Measurements from ENCODE around the gene BAHD1. TPM values are rescaled to one million over a fixed set of nuclear protein-coding genes. Genes with fewer than 3 reads are reported as not detected.

Gene BAHD1
- total and polyA plus RNA-seq, 9 donors, result 14.8 to 67.3 (median 40.1) TPM

DNA sequence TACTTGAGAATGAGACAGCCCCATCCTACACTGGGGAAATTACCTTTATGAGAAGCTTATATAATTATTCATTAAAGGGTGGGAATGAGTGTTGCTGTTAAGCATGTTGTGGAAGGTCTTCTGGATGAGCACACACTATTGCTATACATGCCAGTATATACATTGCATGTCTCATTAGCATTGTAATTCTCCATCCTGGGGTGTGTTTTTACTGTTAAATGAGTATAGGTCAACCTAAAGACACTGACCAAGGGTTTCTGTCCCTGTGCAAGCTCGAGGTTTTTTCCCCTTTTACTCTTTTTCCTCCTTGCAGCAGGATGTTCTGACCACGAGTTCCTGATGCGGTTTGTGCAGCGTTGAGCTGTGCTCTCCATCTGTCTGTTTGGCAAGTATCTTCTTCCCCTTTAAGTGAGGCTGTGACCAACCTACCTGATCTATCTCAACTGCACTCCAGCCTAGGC, 42.3 kb upstream of the BAHD1 start:
- H3K4me3 ChIP-seq, result no peak overlapping the region
- no peak overlapping the region for H3K27ac ChIP-seq
- intact Hi-C loops (cut with DNase I), result no loop called here
- TF ChIP-seq, protein P1, sequence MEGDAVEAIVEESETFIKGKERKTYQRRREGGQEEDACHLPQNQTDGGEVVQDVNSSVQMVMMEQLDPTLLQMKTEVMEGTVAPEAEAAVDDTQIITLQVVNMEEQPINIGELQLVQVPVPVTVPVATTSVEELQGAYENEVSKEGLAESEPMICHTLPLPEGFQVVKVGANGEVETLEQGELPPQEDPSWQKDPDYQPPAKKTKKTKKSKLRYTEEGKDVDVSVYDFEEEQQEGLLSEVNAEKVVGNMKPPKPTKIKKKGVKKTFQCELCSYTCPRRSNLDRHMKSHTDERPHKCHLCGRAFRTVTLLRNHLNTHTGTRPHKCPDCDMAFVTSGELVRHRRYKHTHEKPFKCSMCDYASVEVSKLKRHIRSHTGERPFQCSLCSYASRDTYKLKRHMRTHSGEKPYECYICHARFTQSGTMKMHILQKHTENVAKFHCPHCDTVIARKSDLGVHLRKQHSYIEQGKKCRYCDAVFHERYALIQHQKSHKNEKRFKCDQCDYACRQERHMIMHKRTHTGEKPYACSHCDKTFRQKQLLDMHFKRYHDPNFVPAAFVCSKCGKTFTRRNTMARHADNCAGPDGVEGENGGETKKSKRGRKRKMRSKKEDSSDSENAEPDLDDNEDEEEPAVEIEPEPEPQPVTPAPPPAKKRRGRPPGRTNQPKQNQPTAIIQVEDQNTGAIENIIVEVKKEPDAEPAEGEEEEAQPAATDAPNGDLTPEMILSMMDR (IDR thresholded peaks at IDR 0.05), result no peak
- TF ChIP-seq POLR2A (IDR thresholded peaks at IDR 0.05), result no peak
- TF ChIP-seq EP300 (IDR thresholded peaks at IDR 0.05), result no peak
- H3K27me3 ChIP-seq, result no peaks in the 10 kb centered on the region
- WGBS, 3 donors, result 70 to 79% (median 78%) methylated on average over 4 of the region's 4 CpGs
- DNase-seq, result no peak
- no peaks in the 10 kb centered on the region for H3K4me1 ChIP-seq (ENCODE audit: insufficient read depth)
- no peaks in the 10 kb centered on the region for H3K9me3 ChIP-seq
- no peaks in the 10 kb centered on the region for H3K36me3 ChIP-seq

DNA sequence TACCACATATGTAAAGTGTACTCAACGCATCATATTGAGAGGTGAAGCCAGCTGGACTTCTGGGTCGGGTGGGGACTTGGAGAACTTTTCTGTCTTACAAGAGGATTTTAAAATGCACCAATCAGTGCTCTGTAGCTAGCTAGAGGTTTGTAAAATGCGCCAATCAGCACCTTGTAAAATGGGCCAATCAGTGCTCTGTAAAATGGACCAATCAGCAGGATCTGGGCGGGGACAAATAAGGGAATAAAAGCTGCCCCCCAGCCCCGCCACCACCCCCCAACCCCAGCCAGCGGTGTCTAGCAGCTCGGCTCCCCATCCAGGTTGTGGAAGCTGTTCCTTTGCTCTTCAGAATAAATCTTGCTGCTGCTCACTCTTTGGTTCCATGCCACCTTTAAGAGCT, 41.4 kb upstream of the BAHD1 start:
- Histone ChIP-seq H3K27ac (no peak overlapping the region), H3K4me1 (ENCODE audit: insufficient read depth) (no peaks in the 10 kb centered on the region), H3K4me3 (no peak overlapping the region), H3K27me3 (no peaks in the 10 kb centered on the region), H3K9me3 (no peaks in the 10 kb centered on the region), H3K36me3 (no peaks in the 10 kb centered on the region)
- no peak for TF ChIP-seq POLR2A (IDR thresholded peaks at IDR 0.05)
- no peak for TF ChIP-seq EP300 (IDR thresholded peaks at IDR 0.05)
- TF ChIP-seq, protein P1 (IDR thresholded peaks at IDR 0.05), result no peak
- WGBS, 3 donors, result 77 to 91% (median 82%) methylated on average over 7 of the region's 7 CpGs
- intact Hi-C loops (cut with DNase I), result no loop called here
- DNase-seq, result no peak

DNA sequence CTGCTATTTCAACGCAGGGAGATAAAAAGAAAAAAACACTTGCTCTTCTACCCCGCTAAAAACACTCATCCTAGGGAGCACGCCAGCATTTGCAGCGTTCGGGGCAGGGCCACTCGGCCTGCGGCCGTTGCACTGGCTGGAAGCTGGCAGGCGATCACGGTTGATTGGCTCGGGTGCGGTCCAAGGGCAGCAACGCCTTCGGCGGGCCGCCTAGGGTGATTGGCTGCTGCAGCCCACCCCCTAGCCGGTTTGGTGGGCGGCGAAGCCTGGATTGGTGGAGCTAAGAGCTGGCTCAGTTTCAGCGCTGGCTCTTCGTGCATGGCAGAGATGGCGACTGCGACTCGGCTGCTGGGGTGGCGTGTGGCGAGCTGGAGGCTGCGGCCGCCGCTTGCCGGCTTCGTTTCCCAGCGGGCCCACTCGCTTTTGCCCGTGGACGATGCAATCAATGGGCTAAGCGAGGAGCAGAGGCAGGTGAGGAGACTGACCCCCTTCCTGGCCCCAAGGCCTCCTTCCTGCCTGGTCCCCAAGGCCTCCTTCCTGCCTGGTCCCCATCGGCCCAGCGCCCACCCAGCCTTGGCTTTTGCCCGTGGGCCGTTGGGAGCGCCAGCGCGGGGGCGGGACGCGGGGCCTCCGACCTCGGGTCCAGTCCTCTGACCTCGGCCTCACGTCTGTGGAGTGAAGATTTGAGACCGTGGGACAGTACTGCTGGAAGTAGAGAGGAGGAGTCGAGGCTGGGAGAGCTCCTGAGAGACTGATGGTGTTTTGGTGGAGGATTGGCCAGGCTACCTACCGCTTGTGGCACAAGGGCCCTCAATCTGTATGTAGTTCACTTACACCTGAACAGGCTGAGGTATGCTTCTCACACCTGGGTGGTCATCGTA, 35.0 kb upstream of the BAHD1 start, which contains the start of gene IVD:
TSS of gene IVD (plus strand) at position 295 of the 881 bp plus-strand sequence. CDS start at position 328, 33 bp downstream.
- peak; percentile 95 to 97 (median 96) for DNase-seq
- Histone ChIP-seq H3K36me3 (no peaks in the 10 kb centered on the region), H3K9me3 (no peaks in the 10 kb centered on the region), H3K4me1 (ENCODE audit: insufficient read depth) (peaks cover 4% of the 10 kb centered on the region), H3K4me3 (peak within 1 kb of the TSS; percentile 81), H3K27ac (peak within 1 kb of the TSS; percentile 47 to 83), H3K27me3 (no peaks in the 10 kb centered on the region)
- 1% methylated on average over 53 to 54 of the region's 54 CpGs for WGBS, 3 donors
- intact Hi-C loops (cut with DNase I), result no loop called here
- TF ChIP-seq EP300 (IDR thresholded peaks at IDR 0.05), result no peak
- peak; percentile 75 for TF ChIP-seq POLR2A (IDR thresholded peaks at IDR 0.05)
- TF ChIP-seq, protein P1 (IDR thresholded peaks at IDR 0.05), result no peak

DNA sequence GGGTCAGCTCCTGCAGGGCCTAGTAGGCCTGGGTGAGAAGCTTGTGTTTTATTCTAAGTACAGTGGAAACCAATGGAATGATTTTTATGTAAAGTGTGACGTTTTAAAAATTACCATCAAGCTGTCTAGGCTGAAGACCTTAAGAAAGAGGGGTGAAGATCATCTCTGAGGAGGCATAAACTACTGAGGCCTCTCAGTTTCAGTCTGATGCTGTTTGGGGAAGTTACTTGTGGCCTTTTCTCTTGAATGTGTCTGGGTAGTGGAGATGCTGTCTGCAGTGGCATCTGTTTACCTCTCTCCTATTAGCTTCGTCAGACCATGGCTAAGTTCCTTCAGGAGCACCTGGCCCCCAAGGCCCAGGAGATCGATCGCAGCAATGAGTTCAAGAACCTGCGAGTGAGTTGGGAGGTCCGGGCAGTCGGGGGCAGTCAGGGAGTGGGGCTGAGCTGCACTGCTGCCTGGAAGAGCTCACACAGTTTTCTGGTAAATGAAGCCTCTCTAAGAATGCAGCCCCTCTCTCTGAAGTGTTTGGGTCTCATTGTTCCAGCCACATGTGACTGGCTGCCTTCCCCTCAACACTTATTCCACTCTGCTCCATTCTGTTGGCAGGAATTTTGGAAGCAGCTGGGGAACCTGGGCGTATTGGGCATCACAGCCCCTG, 33.3 kb upstream of the BAHD1 start:
- no peak overlapping the region for H3K4me3 ChIP-seq
- no peak overlapping the region for H3K27ac ChIP-seq
- no peaks in the 10 kb centered on the region for H3K36me3 ChIP-seq
- no peak for TF ChIP-seq EP300 (IDR thresholded peaks at IDR 0.05)
- TF ChIP-seq, protein P1 (IDR thresholded peaks at IDR 0.05), result no peak
- TF ChIP-seq POLR2A (IDR thresholded peaks at IDR 0.05), result no peak
- H3K4me1 ChIP-seq (ENCODE audit: insufficient read depth), result peaks cover 4% of the 10 kb centered on the region
- intact Hi-C loops (cut with DNase I), result no loop called here
- DNase-seq, result no peak
- no peaks in the 10 kb centered on the region for H3K9me3 ChIP-seq
- no peaks in the 10 kb centered on the region for H3K27me3 ChIP-seq
- 73 to 81% (median 74%) methylated on average over 8 of the region's 8 CpGs for WGBS, 3 donors

Measured in ovary (tissue), 9 donors.